HG03097 (cell line): ENCODE measurements around the gene THAP7.

Experiments used
- ATAC-seq: cut with Tn5 transposase; IDR thresholded peaks from one replicate; pipeline ENCODE4 v1.9.1; 2021; ENCODE audit not compliant: unreplicated experiment, low FRiP score

THAP7 gene

GRCh38 chr22:20994902-20995241 lies 7.0 kb downstream of the THAP7 start:
- ATAC-seq = no peak

- no peak for ATAC-seq
These were observed 7.6 kb downstream of the THAP7 start for GRCh38 chr22:20994128-20994901.

- no peak for ATAC-seq
These were observed 8.4 kb downstream of the THAP7 start for GRCh38 chr22:20993304-20994127.

- ATAC-seq = no peak
These were observed 9.2 kb downstream of the THAP7 start for GRCh38 chr22:20992456-20993303.

GRCh38 chr22:20992056-20992442 lies 9.9 kb downstream of the THAP7 start:
- ATAC-seq = no peak

- no peak for ATAC-seq
These were observed 10.5 kb downstream of the THAP7 start for GRCh38 chr22:20991252-20992055.

GRCh38 chr22:20990184-20991180 lies 11.4 kb downstream of the THAP7 start:
- no peak for ATAC-seq

GRCh38 chr22:20989323-20990138 lies 12.4 kb downstream of the THAP7 start:
- ATAC-seq = no peak

GRCh38 chr22:20988573-20989322 lies 13.2 kb downstream of the THAP7 start:
- no peak for ATAC-seq

GRCh38 chr22:20987375-20987774 lies 14.5 kb downstream of the THAP7 start:
- no peak for ATAC-seq

GRCh38 chr22:20986365-20986764 lies 15.6 kb downstream of the THAP7 start:
- no peak for ATAC-seq

GRCh38 chr22:20985720-20986119 lies 16.2 kb downstream of the THAP7 start:
- no peak for ATAC-seq

GRCh38 chr22:20983081-20983771 lies 18.7 kb downstream of the THAP7 start:
- ATAC-seq = no peak

- peak; percentile 2 for ATAC-seq
These were observed 19.4 kb downstream of the THAP7 start for GRCh38 chr22:20982563-20982882.

GRCh38 chr22:20981787-20982562 lies 19.9 kb downstream of the THAP7 start, which contains the start of gene LZTR1:
Gene LZTR1 (plus strand): TSS chr22:20982297. CDS start chr22:20982372, 75 bp downstream.
- ATAC-seq = peak; percentile 63
